ENCODE data around the gene LRRC38.

Gene LRRC38

DNA sequence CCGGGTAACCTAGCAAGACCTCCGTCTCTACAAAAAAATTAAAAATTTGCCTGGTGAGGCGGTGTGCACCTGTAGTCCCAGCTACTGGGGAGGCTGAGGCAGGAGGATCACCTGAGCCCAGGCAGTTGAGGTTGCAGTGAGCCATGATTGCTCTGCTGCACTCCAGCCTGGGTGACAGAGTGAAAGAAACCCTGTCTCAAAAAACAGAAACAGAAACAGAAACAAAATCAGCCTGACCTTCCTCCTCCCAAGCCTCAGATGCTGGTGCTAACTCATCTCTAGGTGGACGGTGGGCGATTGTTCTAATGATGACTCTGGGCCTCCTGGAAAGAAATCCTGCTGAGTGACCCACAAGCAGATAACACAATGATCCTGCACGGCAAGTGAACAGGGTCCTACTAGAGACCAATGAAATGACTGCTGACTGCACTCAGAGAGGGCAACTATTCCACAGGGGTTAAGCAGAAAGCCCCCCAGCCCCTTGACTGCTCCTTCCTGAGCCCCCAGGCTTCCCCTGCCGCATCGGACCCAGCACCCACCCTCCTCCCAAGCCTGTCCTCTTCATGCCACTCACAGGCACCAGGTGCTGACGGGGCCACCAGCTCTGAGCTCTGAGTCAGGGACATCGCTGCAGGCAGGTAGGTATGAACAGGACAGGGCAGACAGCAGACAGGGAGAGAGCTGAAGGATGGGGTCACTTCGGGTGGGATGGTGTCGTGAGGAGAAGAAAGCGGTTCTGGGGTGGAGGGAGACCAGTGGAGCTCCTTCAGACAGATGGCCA is 27.8 kb upstream of the LRRC38 start:
- no peaks in the 10 kb centered on the region for H3K9me3 ChIP-seq (ENCODE audit: insufficient read depth, low read depth, low read length)
- H3K79me1 ChIP-seq (ENCODE audit: low read length), result no peaks in the 10 kb centered on the region
- DNase-seq, result no peak
- H3K4ac ChIP-seq (ENCODE audit: low read depth, low read length), result no peak overlapping the region
- H3K4me2 ChIP-seq (ENCODE audit: low read length), result no peak overlapping the region
- H2AFZ ChIP-seq (ENCODE audit: insufficient read depth, low read length, poor library complexity), result no peak overlapping the region
- no peak overlapping the region for H4K12ac ChIP-seq (ENCODE audit: low read depth, low read length)
- H2BK5ac ChIP-seq (ENCODE audit: low read depth, low read length, poor library complexity), result no peak overlapping the region
- H3K27ac ChIP-seq (ENCODE audit: low read depth, low read length), result no peak overlapping the region
- no peak overlapping the region for H2BK12ac ChIP-seq (ENCODE audit: low read length)
- no peak overlapping the region for H2AK5ac ChIP-seq (ENCODE audit: low read length)
- no peak overlapping the region for H3K18ac ChIP-seq (ENCODE audit: low read length)
- H3K36me3 ChIP-seq (ENCODE audit: control insufficient read depth in 1 of 2, insufficient read depth in 2 of 2, low read length in 2 of 2), result no peaks in the 10 kb centered on the region
- no peak overlapping the region for H3K23ac ChIP-seq (ENCODE audit: low read length)
- no peaks in the 10 kb centered on the region for H3K27me3 ChIP-seq (ENCODE audit: insufficient read depth, low read length)
- no peak overlapping the region for H4K91ac ChIP-seq (ENCODE audit: low read depth, low read length)
- no peak overlapping the region for H3K4me3 ChIP-seq (ENCODE audit: low read depth, low read length)
- no peaks in the 10 kb centered on the region for H3K4me1 ChIP-seq (ENCODE audit: control insufficient read depth in 1 of 2, insufficient read depth in 2 of 2, low read length in 2 of 2)
- no peak overlapping the region for H3K9ac ChIP-seq (ENCODE audit: low read length)
- H3K14ac ChIP-seq (ENCODE audit: low read length), result no peak overlapping the region
- no CpG with 5 or more reads among the region's 13 CpGs for WGBS (ENCODE audit: extremely low coverage, insufficient coverage, insufficient read length)
- H2BK120ac ChIP-seq (ENCODE audit: insufficient read depth, low read length, poor library complexity), result no peak overlapping the region
- no peak overlapping the region for H4K8ac ChIP-seq (ENCODE audit: low read depth, low read length)
- H3K79me2 ChIP-seq (ENCODE audit: control insufficient read depth, insufficient read depth, low read length, poor library complexity), result no peaks in the 10 kb centered on the region

DNA sequence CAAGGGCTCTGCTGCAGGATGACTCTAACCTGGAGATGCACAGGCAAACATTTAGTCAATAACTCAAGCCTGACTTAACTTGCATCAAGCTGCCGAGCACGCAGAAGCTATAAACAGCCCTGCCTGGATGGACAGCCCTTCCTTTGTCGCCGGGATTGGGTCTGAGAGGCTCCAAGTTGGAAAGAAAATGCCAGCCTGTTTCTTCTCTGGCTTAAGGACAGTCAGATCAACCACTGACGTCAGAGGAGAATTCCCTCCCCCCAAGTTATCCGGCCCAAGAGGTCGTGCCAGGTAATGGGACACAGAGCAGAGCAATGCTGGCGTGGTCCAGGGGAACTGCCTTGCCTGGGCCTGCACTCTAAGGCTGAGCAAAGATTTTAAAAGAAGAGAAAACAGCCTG is 27.1 kb upstream of the LRRC38 start:
- no peaks in the 10 kb centered on the region for H3K4me1 ChIP-seq (ENCODE audit: control insufficient read depth in 1 of 2, insufficient read depth in 2 of 2, low read length in 2 of 2)
- no peak overlapping the region for H3K27ac ChIP-seq (ENCODE audit: low read depth, low read length)
- H2AFZ ChIP-seq (ENCODE audit: insufficient read depth, low read length, poor library complexity), result no peak overlapping the region
- no peaks in the 10 kb centered on the region for H3K9me3 ChIP-seq (ENCODE audit: insufficient read depth, low read depth, low read length)
- no peaks in the 10 kb centered on the region for H3K27me3 ChIP-seq (ENCODE audit: insufficient read depth, low read length)
- H4K91ac ChIP-seq (ENCODE audit: low read depth, low read length), result no peak overlapping the region
- H3K4ac ChIP-seq (ENCODE audit: low read depth, low read length), result no peak overlapping the region
- no peaks in the 10 kb centered on the region for H3K36me3 ChIP-seq (ENCODE audit: control insufficient read depth in 1 of 2, insufficient read depth in 2 of 2, low read length in 2 of 2)
- H3K9ac ChIP-seq (ENCODE audit: low read length), result no peak overlapping the region
- H3K79me2 ChIP-seq (ENCODE audit: control insufficient read depth, insufficient read depth, low read length, poor library complexity), result no peaks in the 10 kb centered on the region
- H4K8ac ChIP-seq (ENCODE audit: low read depth, low read length), result no peak overlapping the region
- no peak overlapping the region for H3K4me3 ChIP-seq (ENCODE audit: low read depth, low read length)
- no peak overlapping the region for H4K12ac ChIP-seq (ENCODE audit: low read depth, low read length)
- H3K23ac ChIP-seq (ENCODE audit: low read length), result no peak overlapping the region
- H2AK5ac ChIP-seq (ENCODE audit: low read length), result no peak overlapping the region
- H3K14ac ChIP-seq (ENCODE audit: low read length), result no peak overlapping the region
- no peak for DNase-seq
- no peak overlapping the region for H2BK120ac ChIP-seq (ENCODE audit: insufficient read depth, low read length, poor library complexity)
- no peak overlapping the region for H2BK12ac ChIP-seq (ENCODE audit: low read length)
- H3K79me1 ChIP-seq (ENCODE audit: low read length), result no peaks in the 10 kb centered on the region
- no peak overlapping the region for H2BK5ac ChIP-seq (ENCODE audit: low read depth, low read length, poor library complexity)
- no peak overlapping the region for H3K4me2 ChIP-seq (ENCODE audit: low read length)
- no peak overlapping the region for H3K18ac ChIP-seq (ENCODE audit: low read length)
- no CpG with 5 or more reads among the region's 8 CpGs for WGBS (ENCODE audit: extremely low coverage, insufficient coverage, insufficient read length)

DNA sequence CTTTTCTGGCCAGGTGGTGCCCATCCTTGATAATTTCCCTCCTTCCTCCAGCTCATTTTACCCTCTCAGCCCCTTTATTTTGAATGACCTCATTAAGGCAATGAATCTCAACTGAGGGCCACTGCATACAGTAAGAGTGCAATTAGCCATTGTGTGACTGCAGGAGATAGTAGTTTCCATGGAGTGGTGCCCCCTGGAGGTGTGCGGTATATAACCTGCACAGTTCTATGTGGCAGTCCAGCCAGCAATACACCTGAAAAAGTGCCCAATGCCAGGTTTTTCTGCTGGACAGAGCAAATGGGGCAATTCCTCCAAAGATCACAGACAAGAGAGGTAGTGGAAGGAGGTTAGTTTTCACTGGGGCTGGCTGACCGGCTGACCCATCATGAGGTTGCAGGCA is 25.9 kb upstream of the LRRC38 start:
- no peak overlapping the region for H2BK5ac ChIP-seq (ENCODE audit: low read depth, low read length, poor library complexity)

DNA sequence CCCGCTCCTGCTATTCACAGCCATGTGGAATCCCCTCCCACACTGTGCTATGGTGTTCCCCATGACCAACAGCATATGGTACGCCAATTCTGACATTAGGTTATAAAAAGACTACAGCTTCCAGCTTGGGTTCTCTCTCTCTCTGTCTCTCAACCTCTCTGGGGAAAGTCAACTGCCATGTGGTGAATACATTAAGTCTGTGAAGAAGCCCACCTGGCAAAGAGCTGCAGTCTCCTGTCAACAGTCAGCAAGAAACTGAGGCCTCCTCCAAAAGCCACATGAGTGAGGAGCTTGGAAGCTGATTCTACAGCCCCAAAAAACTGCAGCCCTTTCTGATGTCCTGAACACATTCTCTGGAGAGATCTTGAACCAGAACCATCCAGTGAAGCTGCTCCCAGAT is 25.0 kb upstream of the LRRC38 start:
- Histone ChIP-seq H2BK5ac (ENCODE audit: low read depth, low read length, poor library complexity) (no peak overlapping the region), H2AK5ac (ENCODE audit: low read length) (no peak overlapping the region), H3K4ac (ENCODE audit: low read depth, low read length) (no peak overlapping the region), H2BK12ac (ENCODE audit: low read length) (no peak overlapping the region), H3K9me3 (ENCODE audit: insufficient read depth, low read depth, low read length) (no peaks in the 10 kb centered on the region), H3K79me1 (ENCODE audit: low read length) (no peaks in the 10 kb centered on the region), H3K4me1 (ENCODE audit: control insufficient read depth in 1 of 2, insufficient read depth in 2 of 2, low read length in 2 of 2) (no peaks in the 10 kb centered on the region), H3K79me2 (ENCODE audit: control insufficient read depth, insufficient read depth, low read length, poor library complexity) (no peaks in the 10 kb centered on the region), H3K18ac (ENCODE audit: low read length) (no peak overlapping the region), H3K27ac (ENCODE audit: low read depth, low read length) (no peak overlapping the region), H4K8ac (ENCODE audit: low read depth, low read length) (no peak overlapping the region), H3K4me3 (ENCODE audit: low read depth, low read length) (no peak overlapping the region), H3K27me3 (ENCODE audit: insufficient read depth, low read length) (no peaks in the 10 kb centered on the region), H2BK120ac (ENCODE audit: insufficient read depth, low read length, poor library complexity) (no peak overlapping the region), H3K36me3 (ENCODE audit: control insufficient read depth in 1 of 2, insufficient read depth in 2 of 2, low read length in 2 of 2) (no peaks in the 10 kb centered on the region), H3K14ac (ENCODE audit: low read length) (no peak overlapping the region), H3K23ac (ENCODE audit: low read length) (no peak overlapping the region), H3K4me2 (ENCODE audit: low read length) (no peak overlapping the region), H4K12ac (ENCODE audit: low read depth, low read length) (no peak overlapping the region), H4K91ac (ENCODE audit: low read depth, low read length) (no peak overlapping the region), H3K9ac (ENCODE audit: low read length) (no peak overlapping the region), H2AFZ (ENCODE audit: insufficient read depth, low read length, poor library complexity) (no peak overlapping the region)
- DNase-seq, result no peak
- whole genome bisulfite sequencing (ENCODE audit: extremely low coverage, insufficient coverage, insufficient read length), result no CpG with 5 or more reads among the region's 2 CpGs

More for the DNA sequence above, 25.9 kb upstream of the LRRC38 start:
- Histone ChIP-seq H3K36me3 (ENCODE audit: control insufficient read depth in 1 of 2, insufficient read depth in 2 of 2, low read length in 2 of 2) (no peaks in the 10 kb centered on the region), H2BK120ac (ENCODE audit: insufficient read depth, low read length, poor library complexity) (no peak overlapping the region), H3K79me1 (ENCODE audit: low read length) (no peaks in the 10 kb centered on the region), H2BK12ac (ENCODE audit: low read length) (no peak overlapping the region), H4K8ac (ENCODE audit: low read depth, low read length) (no peak overlapping the region), H4K91ac (ENCODE audit: low read depth, low read length) (no peak overlapping the region), H3K9ac (ENCODE audit: low read length) (no peak overlapping the region), H3K23ac (ENCODE audit: low read length) (no peak overlapping the region), H3K9me3 (ENCODE audit: insufficient read depth, low read depth, low read length) (no peaks in the 10 kb centered on the region), H3K27ac (ENCODE audit: low read depth, low read length) (no peak overlapping the region), H3K79me2 (ENCODE audit: control insufficient read depth, insufficient read depth, low read length, poor library complexity) (no peaks in the 10 kb centered on the region), H4K12ac (ENCODE audit: low read depth, low read length) (no peak overlapping the region), H3K4me1 (ENCODE audit: control insufficient read depth in 1 of 2, insufficient read depth in 2 of 2, low read length in 2 of 2) (no peaks in the 10 kb centered on the region), H3K14ac (ENCODE audit: low read length) (no peak overlapping the region), H2AK5ac (ENCODE audit: low read length) (no peak overlapping the region), H3K4ac (ENCODE audit: low read depth, low read length) (no peak overlapping the region), H3K4me3 (ENCODE audit: low read depth, low read length) (no peak overlapping the region), H3K27me3 (ENCODE audit: insufficient read depth, low read length) (no peaks in the 10 kb centered on the region), H2AFZ (ENCODE audit: insufficient read depth, low read length, poor library complexity) (no peak overlapping the region), H3K4me2 (ENCODE audit: low read length) (no peak overlapping the region), H3K18ac (ENCODE audit: low read length) (no peak overlapping the region)
- no peak for DNase-seq
- no CpG with 5 or more reads among the region's 2 CpGs for WGBS (ENCODE audit: extremely low coverage, insufficient coverage, insufficient read length)
